Liver (tissue), 9 donors: ENCODE measurements around the gene HHIPL1. TPM values are rescaled to one million over a fixed set of nuclear protein-coding genes. Genes with fewer than 3 reads are reported as not detected.

Source experiments
- DNase-seq: peaks from one replicate; pipeline ENCODE4 v3.0.0-alpha.2; 2017; ENCODE audit warnings: low spot score
- H3K27ac ChIP-seq, 2 donors: one replicate each; pipeline ENCODE4 v1.7.0; 2013; ENCODE audit warnings: inconsistent platforms in 2 of 2, low read length in 2 of 2, control low read depth in 1 of 2, low read depth in 1 of 2, mild to moderate bottlenecking in 1 of 2
- H3K27me3 ChIP-seq, 4 donors: one replicate each; pipeline versions ENCODE4 v1.6.1 to v1.7.0; 2013; ENCODE audit warnings: low read length in 3 of 4, inconsistent platforms in 1 of 4, mild to moderate bottlenecking in 1 of 4, moderate library complexity in 1 of 4; ENCODE audit not compliant: control insufficient read depth in 4 of 4, insufficient read depth in 4 of 4
- H3K36me3 ChIP-seq, 4 donors: one replicate each; pipeline versions ENCODE4 v1.6.1 to v1.7.0; 2013; ENCODE audit warnings: low read length in 3 of 4, mild to moderate bottlenecking in 3 of 4, low read depth in 1 of 4, moderate library complexity in 1 of 4; ENCODE audit not compliant: control insufficient read depth in 4 of 4, insufficient read depth in 3 of 4
- H3K4me1 ChIP-seq, 4 donors: one replicate each; pipeline versions ENCODE4 v1.6.1 to v1.7.0; 2013; ENCODE audit warnings: low read length in 3 of 4, mild to moderate bottlenecking in 3 of 4, moderate library complexity in 1 of 4; ENCODE audit not compliant: control insufficient read depth in 4 of 4, insufficient read depth in 4 of 4
- H3K4me3 ChIP-seq, 3 donors: one replicate each; pipeline versions ENCODE4 v1.6.1 to v1.7.0; 2013; ENCODE audit warnings: low read length in 3 of 3, control low read depth in 1 of 3, low read depth in 1 of 3, mild to moderate bottlenecking in 1 of 3
- H3K9ac ChIP-seq, 2 donors: one replicate each; pipeline ENCODE4 v1.7.0; 2013; ENCODE audit warnings: low read length in 2 of 2, mild to moderate bottlenecking in 2 of 2, moderate library complexity in 2 of 2, control low read depth in 1 of 2, low read depth in 1 of 2
- H3K9me3 ChIP-seq, 4 donors: one replicate each; pipeline versions ENCODE4 v1.6.1 to v1.7.0; 2013; ENCODE audit warnings: low read length in 3 of 4; ENCODE audit not compliant: control insufficient read depth in 4 of 4
- EGR1 ChIP-seq, 2 donors: IDR thresholded peaks; 2 replicates each; pipeline ENCODE4 v1.6.1; 2016 to 2018; ENCODE audit warnings: antibody characterized with exemption in 2 of 2, low read depth in 2 of 2
- FOXA1 ChIP-seq: IDR thresholded peaks from 2 replicates; pipeline ENCODE4 v1.6.1; 2016; ENCODE audit warnings: antibody characterized with exemption
- FOXA2 ChIP-seq: IDR thresholded peaks from 2 replicates; pipeline ENCODE4 v1.6.1; 2016; ENCODE audit warnings: antibody characterized with exemption
- GABPA ChIP-seq, 2 donors: IDR thresholded peaks in 1 of 2; conservative IDR thresholded peaks in 1 of 2; 2 replicates each; pipeline ENCODE4 v1.6.1; 2016; ENCODE audit warnings: antibody characterized with exemption in 2 of 2, mild to moderate bottlenecking in 1 of 2, moderate library complexity in 1 of 2
- HNF4A ChIP-seq, 2 donors: conservative IDR thresholded peaks; 2 replicates each; pipeline ENCODE4 v1.6.1; 2016; ENCODE audit warnings: antibody characterized with exemption in 2 of 2, mild to moderate bottlenecking in 2 of 2
- HNF4G ChIP-seq: IDR thresholded peaks from 2 replicates; pipeline ENCODE4 v1.6.1; 2016; ENCODE audit warnings: antibody characterized with exemption
- JUND ChIP-seq, 2 donors: IDR thresholded peaks; 2 replicates each; pipeline ENCODE4 v1.6.1; 2016; ENCODE audit warnings: antibody characterized with exemption in 2 of 2
- NR2F2 ChIP-seq: IDR thresholded peaks from 2 replicates; pipeline ENCODE4 v1.6.1; 2016; ENCODE audit warnings: antibody characterized with exemption
- RAD21 ChIP-seq, 2 donors: IDR thresholded peaks; 2 replicates each; pipeline ENCODE4 v1.6.1; 2016; ENCODE audit warnings: antibody characterized with exemption in 2 of 2, mild to moderate bottlenecking in 2 of 2
- RXRA ChIP-seq, 2 donors: IDR thresholded peaks; 2 replicates each; pipeline ENCODE4 v1.6.1; 2017 to 2018; ENCODE audit warnings: antibody characterized with exemption in 2 of 2, mild to moderate bottlenecking in 1 of 2
- SP1 ChIP-seq: IDR thresholded peaks from 2 replicates; pipeline ENCODE4 v1.6.1; 2018; ENCODE audit warnings: antibody characterized with exemption, mild to moderate bottlenecking
- TAF1 ChIP-seq: conservative IDR thresholded peaks from 2 replicates; pipeline ENCODE4 v1.6.1; 2016; ENCODE audit warnings: antibody characterized with exemption, mild to moderate bottlenecking
- YY1 ChIP-seq: IDR thresholded peaks from 2 replicates; pipeline ENCODE4 v1.6.1; 2016; ENCODE audit warnings: antibody characterized with exemption, mild to moderate bottlenecking
- WGBS: extraction: QIAGEN DNeasy Blood & Tissue Kit; methylation state at CpG from one replicate; pipeline ENCODE4 v1.1.7; 2013; 5-methylcytosine and 5-hydroxymethylcytosine counted together
- polyA plus RNA-seq, 2 donors: library from polyadenylated mRNA; stranded (reverse) in 1 of 2; unstranded in 1 of 2; fragments of 200-250 nt in 1 of 2; fragments of >200 nt in 1 of 2; fragmentation: Nextera tagmentation in 1 of 2; extraction: Ambion mirVana in 1 of 2; gene quantifications; one replicate each; pipeline versions ENCODE4 v1.2.1 to v1.2.3, GENCODE V29; 2013 to 2015
- total RNA-seq, 2 donors: library from RNA; depleted of rRNA; stranded (reverse); fragments of >200 nt; gene quantifications; one replicate each; pipeline ENCODE4 v1.2.3, GENCODE V29; 2014
- TF ChIP-seq, protein P1 (sequence below): IDR thresholded peaks from 2 replicates; pipeline ENCODE4 v1.6.1; 2016; ENCODE audit warnings: antibody characterized with exemption
- TF ChIP-seq, protein P2 (sequence below): fragments of 150-350 bp; IDR thresholded peaks from 2 replicates; pipeline ENCODE4 v1.5.1; 2017; ENCODE audit warnings: improper control_type of control experiment, low read depth, low read length; ENCODE audit not compliant: missing input control
- TF ChIP-seq, protein P3 (sequence below): IDR thresholded peaks from 2 replicates; pipeline ENCODE4 v1.6.1; 2016; ENCODE audit warnings: antibody characterized with exemption, mild to moderate bottlenecking
- TF ChIP-seq, protein P4 (sequence below): IDR thresholded peaks from 2 replicates; pipeline ENCODE4 v1.6.1; 2016; ENCODE audit warnings: antibody characterized with exemption
- TF ChIP-seq, protein P5 (sequence below): IDR thresholded peaks from 2 replicates; pipeline ENCODE4 v1.6.1; 2016; ENCODE audit warnings: antibody characterized with exemption
- donor health status: healthy.
- donor health status: healthy.
- donor health status: healthy.
- donor health status: healthy.
- donor health status: healthy.

Gene HHIPL1
- total and polyA plus RNA-seq, 4 donors = 0.96 to 1.7 (median 1.0) TPM

DNA sequence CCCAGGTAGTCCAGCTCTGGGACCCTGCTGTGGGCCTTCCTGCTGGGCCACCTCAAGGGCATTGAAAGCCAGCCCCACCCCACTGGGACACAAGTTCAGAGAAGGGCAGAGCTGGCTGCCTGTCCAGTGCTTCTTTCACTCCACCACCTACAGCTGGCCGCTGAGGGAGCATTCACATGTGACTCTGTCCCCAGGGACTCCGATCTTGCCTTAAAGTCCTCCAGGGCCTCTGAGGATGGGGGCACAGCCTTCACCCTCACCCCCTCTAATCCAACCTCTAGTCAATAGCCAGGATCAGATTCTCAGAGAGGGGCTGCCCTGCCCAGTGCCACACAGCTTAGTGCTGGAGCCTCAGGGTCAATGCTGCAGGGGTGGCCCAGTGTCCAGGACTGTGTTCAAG lies 34.2 kb downstream of the HHIPL1 start:
- Histone ChIP-seq H3K4me1 (peaks cover 4 to 11% (median 9%) of the 10 kb centered on the region in 4 donors), H3K4me3 (no peak overlapping the region), H3K9ac (no peak overlapping the region), H3K27me3 (no peaks in the 10 kb centered on the region), H3K9me3 (peaks cover 0 to 7% (median 2%) of the 10 kb centered on the region in 4 donors), H3K27ac (no peak overlapping the region), H3K36me3 (no peaks in the 10 kb centered on the region)
- no peak for DNase-seq
- WGBS = 93% methylated on average over 2 of the region's 2 CpGs
- no peak for TF ChIP-seq HNF4A (conservative IDR thresholded peaks at IDR 0.05)
- TF ChIP-seq, protein P1, sequence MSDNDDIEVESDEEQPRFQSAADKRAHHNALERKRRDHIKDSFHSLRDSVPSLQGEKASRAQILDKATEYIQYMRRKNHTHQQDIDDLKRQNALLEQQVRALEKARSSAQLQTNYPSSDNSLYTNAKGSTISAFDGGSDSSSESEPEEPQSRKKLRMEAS = no peak
- no peak for TF ChIP-seq HNF4G
- no peak for TF ChIP-seq RXRA (IDR thresholded peaks at IDR 0.05)
- TF ChIP-seq FOXA2 = no peak
- TF ChIP-seq, protein P2, sequence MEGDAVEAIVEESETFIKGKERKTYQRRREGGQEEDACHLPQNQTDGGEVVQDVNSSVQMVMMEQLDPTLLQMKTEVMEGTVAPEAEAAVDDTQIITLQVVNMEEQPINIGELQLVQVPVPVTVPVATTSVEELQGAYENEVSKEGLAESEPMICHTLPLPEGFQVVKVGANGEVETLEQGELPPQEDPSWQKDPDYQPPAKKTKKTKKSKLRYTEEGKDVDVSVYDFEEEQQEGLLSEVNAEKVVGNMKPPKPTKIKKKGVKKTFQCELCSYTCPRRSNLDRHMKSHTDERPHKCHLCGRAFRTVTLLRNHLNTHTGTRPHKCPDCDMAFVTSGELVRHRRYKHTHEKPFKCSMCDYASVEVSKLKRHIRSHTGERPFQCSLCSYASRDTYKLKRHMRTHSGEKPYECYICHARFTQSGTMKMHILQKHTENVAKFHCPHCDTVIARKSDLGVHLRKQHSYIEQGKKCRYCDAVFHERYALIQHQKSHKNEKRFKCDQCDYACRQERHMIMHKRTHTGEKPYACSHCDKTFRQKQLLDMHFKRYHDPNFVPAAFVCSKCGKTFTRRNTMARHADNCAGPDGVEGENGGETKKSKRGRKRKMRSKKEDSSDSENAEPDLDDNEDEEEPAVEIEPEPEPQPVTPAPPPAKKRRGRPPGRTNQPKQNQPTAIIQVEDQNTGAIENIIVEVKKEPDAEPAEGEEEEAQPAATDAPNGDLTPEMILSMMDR = no peak
- TF ChIP-seq RAD21 (IDR thresholded peaks at IDR 0.05) = no peak
- TF ChIP-seq EGR1 (IDR thresholded peaks at IDR 0.05; ENCODE audit: low read depth in 2 of 2) = no peak
- TF ChIP-seq YY1 = no peak
- TF ChIP-seq, protein P3, sequence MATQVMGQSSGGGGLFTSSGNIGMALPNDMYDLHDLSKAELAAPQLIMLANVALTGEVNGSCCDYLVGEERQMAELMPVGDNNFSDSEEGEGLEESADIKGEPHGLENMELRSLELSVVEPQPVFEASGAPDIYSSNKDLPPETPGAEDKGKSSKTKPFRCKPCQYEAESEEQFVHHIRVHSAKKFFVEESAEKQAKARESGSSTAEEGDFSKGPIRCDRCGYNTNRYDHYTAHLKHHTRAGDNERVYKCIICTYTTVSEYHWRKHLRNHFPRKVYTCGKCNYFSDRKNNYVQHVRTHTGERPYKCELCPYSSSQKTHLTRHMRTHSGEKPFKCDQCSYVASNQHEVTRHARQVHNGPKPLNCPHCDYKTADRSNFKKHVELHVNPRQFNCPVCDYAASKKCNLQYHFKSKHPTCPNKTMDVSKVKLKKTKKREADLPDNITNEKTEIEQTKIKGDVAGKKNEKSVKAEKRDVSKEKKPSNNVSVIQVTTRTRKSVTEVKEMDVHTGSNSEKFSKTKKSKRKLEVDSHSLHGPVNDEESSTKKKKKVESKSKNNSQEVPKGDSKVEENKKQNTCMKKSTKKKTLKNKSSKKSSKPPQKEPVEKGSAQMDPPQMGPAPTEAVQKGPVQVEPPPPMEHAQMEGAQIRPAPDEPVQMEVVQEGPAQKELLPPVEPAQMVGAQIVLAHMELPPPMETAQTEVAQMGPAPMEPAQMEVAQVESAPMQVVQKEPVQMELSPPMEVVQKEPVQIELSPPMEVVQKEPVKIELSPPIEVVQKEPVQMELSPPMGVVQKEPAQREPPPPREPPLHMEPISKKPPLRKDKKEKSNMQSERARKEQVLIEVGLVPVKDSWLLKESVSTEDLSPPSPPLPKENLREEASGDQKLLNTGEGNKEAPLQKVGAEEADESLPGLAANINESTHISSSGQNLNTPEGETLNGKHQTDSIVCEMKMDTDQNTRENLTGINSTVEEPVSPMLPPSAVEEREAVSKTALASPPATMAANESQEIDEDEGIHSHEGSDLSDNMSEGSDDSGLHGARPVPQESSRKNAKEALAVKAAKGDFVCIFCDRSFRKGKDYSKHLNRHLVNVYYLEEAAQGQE = no peak
- no peak for TF ChIP-seq GABPA (IDR thresholded peaks at IDR 0.05 in 1 of 2, conservative IDR thresholded peaks at IDR 0.05 in 1 of 2)
- no peak for TF ChIP-seq FOXA1
- TF ChIP-seq, protein P4, sequence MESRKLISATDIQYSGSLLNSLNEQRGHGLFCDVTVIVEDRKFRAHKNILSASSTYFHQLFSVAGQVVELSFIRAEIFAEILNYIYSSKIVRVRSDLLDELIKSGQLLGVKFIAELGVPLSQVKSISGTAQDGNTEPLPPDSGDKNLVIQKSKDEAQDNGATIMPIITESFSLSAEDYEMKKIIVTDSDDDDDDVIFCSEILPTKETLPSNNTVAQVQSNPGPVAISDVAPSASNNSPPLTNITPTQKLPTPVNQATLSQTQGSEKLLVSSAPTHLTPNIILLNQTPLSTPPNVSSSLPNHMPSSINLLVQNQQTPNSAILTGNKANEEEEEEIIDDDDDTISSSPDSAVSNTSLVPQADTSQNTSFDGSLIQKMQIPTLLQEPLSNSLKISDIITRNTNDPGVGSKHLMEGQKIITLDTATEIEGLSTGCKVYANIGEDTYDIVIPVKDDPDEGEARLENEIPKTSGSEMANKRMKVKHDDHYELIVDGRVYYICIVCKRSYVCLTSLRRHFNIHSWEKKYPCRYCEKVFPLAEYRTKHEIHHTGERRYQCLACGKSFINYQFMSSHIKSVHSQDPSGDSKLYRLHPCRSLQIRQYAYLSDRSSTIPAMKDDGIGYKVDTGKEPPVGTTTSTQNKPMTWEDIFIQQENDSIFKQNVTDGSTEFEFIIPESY = no peak
- no peak for TF ChIP-seq JUND (IDR thresholded peaks at IDR 0.05)
- no peak for TF ChIP-seq SP1
- no peak for TF ChIP-seq NR2F2
- TF ChIP-seq, protein P5, sequence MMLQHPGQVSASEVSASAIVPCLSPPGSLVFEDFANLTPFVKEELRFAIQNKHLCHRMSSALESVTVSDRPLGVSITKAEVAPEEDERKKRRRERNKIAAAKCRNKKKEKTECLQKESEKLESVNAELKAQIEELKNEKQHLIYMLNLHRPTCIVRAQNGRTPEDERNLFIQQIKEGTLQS = no peak
- TF ChIP-seq TAF1 = no peak
